H1 (cell line): ENCODE results near the gene SAFB. TPM values are rescaled to one million over a fixed set of nuclear protein-coding genes. Genes with fewer than 3 reads are reported as not detected.

Experiments used
- CTCF ChIA-PET: fragments of 300-600 bp; sonication (Branson Sonifier 250); formaldehyde crosslinking; loops from one replicate; lab custom pipeline; 2021; ENCODE audit not compliant: partially characterized antibody; lab: Charles Lee
- POLR2A ChIA-PET: fragments of 300-600 bp; sonication (Branson Sonifier 250); formaldehyde crosslinking; loops from one replicate; lab custom pipeline; 2021; ENCODE audit warnings: inconsistent platforms; ENCODE audit not compliant: partially characterized antibody; lab: Charles Lee
- DNase-seq, 2 experiments: peaks; one replicate each; pipeline versions ENCODE4 v3.0.0 to v3.0.0-alpha.2; 2010 to 2022; ENCODE audit warnings: low spot score in 2 of 2, low read depth in 1 of 2, mixed read lengths in 1 of 2
- FAIRE-seq: peaks from 2 replicates; lab custom pipeline; 2011; peaks lifted over from hg19 to GRCh38; lab: Jason Lieb, UNC
- H2AFZ ChIP-seq: 2 replicates; pipeline ENCODE4 v1.8.1; 2012; ENCODE audit warnings: low read length, inconsistent platforms
- H2AK5ac ChIP-seq: 2 replicates; pipeline ENCODE4 v1.6.1; 2013; ENCODE audit warnings: low read depth, low read length
- H2BK120ac ChIP-seq: replicated peaks from 2 replicates; pipeline ENCODE3; 2013; ENCODE audit warnings: low read depth, low read length, inconsistent platforms
- H2BK12ac ChIP-seq: 2 replicates; pipeline ENCODE4 v1.6.1; 2013; ENCODE audit warnings: low read depth, low read length
- H2BK15ac ChIP-seq: 2 replicates; pipeline ENCODE4 v1.6.1; 2013; ENCODE audit warnings: low read length
- H2BK20ac ChIP-seq: 2 replicates; pipeline ENCODE4 v1.6.1; 2013; ENCODE audit warnings: low read length
- H2BK5ac ChIP-seq: 2 replicates; pipeline ENCODE4 v1.6.1; 2013; ENCODE audit warnings: low read depth, low read length
- H3K14ac ChIP-seq: 2 replicates; pipeline ENCODE4 v1.6.1; 2013; ENCODE audit warnings: inconsistent platforms; ENCODE audit not compliant: insufficient read length
- H3K18ac ChIP-seq: 2 replicates; pipeline ENCODE4 v1.6.1; 2013; ENCODE audit warnings: low read length; ENCODE audit errors: extremely low read depth
- H3K23ac ChIP-seq: 2 replicates; pipeline ENCODE4 v1.6.1; 2013; ENCODE audit warnings: inconsistent platforms; ENCODE audit not compliant: insufficient read length
- H3K23me2 ChIP-seq: 2 replicates; pipeline ENCODE4 v1.6.1; 2013; ENCODE audit warnings: low read depth, low read length
- H3K27ac ChIP-seq: 2 replicates; pipeline ENCODE4 v1.6.1; 2011; ENCODE audit warnings: low read depth, low read length, inconsistent platforms
- H3K27me3 ChIP-seq, 4 experiments: replicated peaks in 1 of 4; 1 replicate in 1 of 4; 2 replicates in 3 of 4; pipeline versions ENCODE4 v1.6.1 to v1.8.1; 2011 to 2013; ENCODE audit warnings: low read length in 3 of 4, mild to moderate bottlenecking in 3 of 4, inconsistent platforms in 2 of 4, mixed read lengths in 2 of 4, moderate library complexity in 1 of 4; ENCODE audit not compliant: control insufficient read depth in 3 of 4, insufficient read depth in 3 of 4; ENCODE audit errors: extremely low read depth in 1 of 4
- H3K36me3 ChIP-seq, 4 experiments: 2 replicates each; pipeline versions ENCODE4 v1.6.1 to v1.8.1; 2011 to 2013; ENCODE audit warnings: mild to moderate bottlenecking in 4 of 4, low read length in 3 of 4, moderate library complexity in 2 of 4, control low read depth in 1 of 4, inconsistent platforms in 1 of 4; ENCODE audit not compliant: insufficient read depth in 4 of 4, control insufficient read depth in 2 of 4
- H3K4ac ChIP-seq: replicated peaks from 2 replicates; pipeline ENCODE3; 2013; ENCODE audit warnings: low read length, low read depth, mixed read lengths, inconsistent platforms; ENCODE audit not compliant: insufficient read length
- H3K4me1 ChIP-seq, 4 experiments: replicated peaks in 1 of 4; 1 replicate in 1 of 4; 2 replicates in 3 of 4; pipeline versions ENCODE4 v1.6.1 to v1.8.1; 2011 to 2013; ENCODE audit warnings: low read length in 3 of 4, inconsistent platforms in 2 of 4, mixed read lengths in 1 of 4; ENCODE audit not compliant: insufficient read depth in 4 of 4, control insufficient read depth in 3 of 4
- H3K4me2 ChIP-seq, 2 experiments: 2 replicates each; pipeline versions ENCODE4 v1.6.1 to v1.8.1; 2011 to 2013; ENCODE audit warnings: low read depth in 2 of 2, low read length in 2 of 2, control low read depth in 1 of 2, inconsistent platforms in 1 of 2, mild to moderate bottlenecking in 1 of 2; ENCODE audit not compliant: insufficient read depth in 1 of 2
- H3K4me3 ChIP-seq, 4 experiments: fragments of 200-600, 300-600 bp in 1 of 4; sonication (generic), shearing (Covaris generic), sonication (Bioruptor Twin) in 1 of 4; 2 replicates each; pipeline versions ENCODE4 v1.5.1 to v1.8.1; 2011 to 2016; ENCODE audit warnings: low read length in 4 of 4, low read depth in 3 of 4, control low read depth in 2 of 4, inconsistent platforms in 2 of 4, mild to moderate bottlenecking in 2 of 4, mixed read lengths in 1 of 4, moderate library complexity in 1 of 4; ENCODE audit not compliant: insufficient read depth in 2 of 4; ENCODE audit errors: extremely low read depth in 1 of 4
- H3K56ac ChIP-seq: replicated peaks from 2 replicates; pipeline ENCODE3; 2013; ENCODE audit warnings: low read depth, mild to moderate bottlenecking, mixed read lengths, low read length, inconsistent platforms; ENCODE audit not compliant: insufficient read length
- H3K79me1 ChIP-seq: 2 replicates; pipeline ENCODE4 v1.6.1; 2013; ENCODE audit warnings: low read depth, low read length, control low read depth
- H3K79me2 ChIP-seq, 2 experiments: 2 replicates each; pipeline versions ENCODE4 v1.6.1 to v1.8.1; 2012 to 2013; ENCODE audit warnings: low read length in 2 of 2, mild to moderate bottlenecking in 2 of 2, inconsistent platforms in 1 of 2; ENCODE audit not compliant: insufficient read depth in 2 of 2, control insufficient read depth in 1 of 2
- H3K9ac ChIP-seq, 4 experiments: replicated peaks in 1 of 4; 1 replicate in 1 of 4; 2 replicates in 3 of 4; pipeline versions ENCODE4 v1.6.1 to v1.8.1; 2011 to 2013; ENCODE audit warnings: low read depth in 3 of 4, low read length in 3 of 4, control low read depth in 2 of 4, mild to moderate bottlenecking in 2 of 4, moderate library complexity in 2 of 4, inconsistent platforms in 1 of 4; ENCODE audit errors: extremely low read depth in 1 of 4
- H3K9me3 ChIP-seq, 2 experiments: 2 replicates each; pipeline versions ENCODE4 v1.6.1 to v1.8.1; 2012 to 2013; ENCODE audit warnings: mild to moderate bottlenecking in 2 of 2, moderate library complexity in 2 of 2, control low read depth in 1 of 2, inconsistent platforms in 1 of 2, low read depth in 1 of 2, low read length in 1 of 2, mixed read lengths in 1 of 2; ENCODE audit not compliant: insufficient read depth in 2 of 2
- H4K20me1 ChIP-seq, 2 experiments: replicated peaks in 1 of 2; 2 replicates each; pipeline versions ENCODE3 to v1.8.1; 2011 to 2013; ENCODE audit warnings: inconsistent platforms in 2 of 2, low read length in 2 of 2, mild to moderate bottlenecking in 1 of 2; ENCODE audit not compliant: insufficient read depth in 2 of 2, control insufficient read depth in 1 of 2
- H4K5ac ChIP-seq: 2 replicates; pipeline ENCODE4 v1.6.1; 2013; ENCODE audit warnings: low read length, low read depth, mixed read lengths, inconsistent platforms; ENCODE audit not compliant: insufficient read length
- H4K8ac ChIP-seq: 2 replicates; pipeline ENCODE4 v1.8.0; 2013; ENCODE audit warnings: mild to moderate bottlenecking, moderate library complexity, low read length, inconsistent platforms; ENCODE audit not compliant: insufficient read depth; ENCODE audit errors: extremely low read depth
- H4K91ac ChIP-seq: replicated peaks from 2 replicates; pipeline ENCODE3; 2013; ENCODE audit warnings: low read length, mixed read lengths, inconsistent platforms; ENCODE audit not compliant: insufficient read length
- ASH2L ChIP-seq: fragments of 200-600, 300-600 bp; sonication (generic); IDR thresholded peaks from one replicate; pipeline ENCODE4 v1.7.1; 2017; ENCODE audit warnings: low read length
- CEBPB ChIP-seq: IDR thresholded peaks from 2 replicates; pipeline ENCODE4 v1.6.1; 2012; ENCODE audit warnings: low read depth, low read length
- JUND ChIP-seq: IDR thresholded peaks from 2 replicates; pipeline ENCODE4 v1.6.1; 2011; ENCODE audit warnings: mild to moderate bottlenecking, improper control_type of control experiment, low read length
- KDM1A ChIP-seq: fragments of 200-600, 300-600 bp; sonication (generic); IDR thresholded peaks from 2 replicates; pipeline ENCODE4 v1.7.1; 2016; ENCODE audit warnings: mild to moderate bottlenecking, low read length, borderline replicate concordance
- SIN3A ChIP-seq, 2 experiments: IDR thresholded peaks in 1 of 2; conservative IDR thresholded peaks in 1 of 2; 2 replicates each; pipeline ENCODE4 v1.6.1; 2011 to 2012; ENCODE audit warnings: low read length in 2 of 2, improper control_type of control experiment in 1 of 2, low read depth in 1 of 2, mild to moderate bottlenecking in 1 of 2
- SP1 ChIP-seq: IDR thresholded peaks from 2 replicates; pipeline ENCODE4 v1.6.1; 2011; ENCODE audit warnings: low read depth, low read length
- TAF1 ChIP-seq: IDR thresholded peaks from 2 replicates; pipeline ENCODE4 v1.6.1; 2011; ENCODE audit warnings: mild to moderate bottlenecking, low read depth, low read length
- YY1 ChIP-seq: IDR thresholded peaks from 2 replicates; pipeline ENCODE4 v1.6.1; 2011; ENCODE audit warnings: low read depth, mild to moderate bottlenecking, low read length
- WGBS, 2 experiments: shearing (Covaris generic) in 1 of 2; methylation state at CpG; one replicate each; pipeline versions ENCODE4 v1.1.6 to v1.1.7; 2013 to 2015; ENCODE audit warnings: low lambda C conversion rate in 2 of 2, mixed read lengths in 2 of 2, inconsistent platforms in 1 of 2, low coverage in 1 of 2, missing lambda C conversion rate in 1 of 2; ENCODE audit not compliant: insufficient replicate concordance in 2 of 2, insufficient coverage in 1 of 2, insufficient read length in 1 of 2; ENCODE audit errors: extremely low coverage in 1 of 2, missing lambda C conversion rate in 1 of 2; 5-methylcytosine and 5-hydroxymethylcytosine counted together
- polyA plus RNA-seq, 7 experiments: library from polyadenylated mRNA; depleted of rRNA in 3 of 7; stranded (reverse) in 5 of 7; unstranded in 2 of 7; fragments of >200 nt in 5 of 7; fragments of 200-250 nt in 2 of 7; gene quantifications; 1 replicate in 5 of 7; 2 replicates in 1 of 7; 4 replicates in 1 of 7; pipeline versions ENCODE4 v1.2.1 to v1.2.3, GENCODE V29; 2011 to 2013; ENCODE audit warnings: missing spikeins in 2 of 7, mixed read lengths in 2 of 7
- total RNA-seq: library from RNA; stranded (reverse); fragmentation: NEBNext Ultra II Directional; extraction: Animal tissue kit (Norgen Biotek cat#: 25700); gene quantifications from 2 replicates; pipeline ENCODE4 v1.2.1, GENCODE V29; 2021

Gene SAFB
- total and polyA plus RNA-seq, 2 of the 8 experiments (the other 6 are each of a cell fraction or from before 2014, with no cell fraction given): 27.0 to 110 TPM

- peak overlapping the region; percentile 75 for H2BK5ac ChIP-seq
- TF ChIP-seq CEBPB (0 out of 2 replicates have a peak, but pooled peaks have one; percentile 47), YY1 (peak; percentile 42; the same call in 1 of the 2 replicates), SIN3A (conservative IDR thresholded peaks at IDR 0.05 in 1 of 2, IDR thresholded peaks at IDR 0.05 in 1 of 2; ENCODE audit: low read depth in 1 of 2, low read length in 2 of 2) (peak in 1 of 2 experiments; percentile 6; a peak in 1 of 4 replicates), KDM1A (no peak), TAF1 (0 out of 2 replicates have a peak, but pooled peaks have one; percentile 26), JUND (no peak), ASH2L (peak; percentile 53), SP1 (peak; percentile 43; the same call in 1 of the 2 replicates)
- TF ChIP-seq, all 59 proteins: peak for 6
- FAIRE-seq (peak; percentile 83), DNase-seq (peak in 1 of 2 experiments; percentile 85)
- Histone ChIP-seq H4K8ac (peak overlapping the region; percentile 87), H3K9ac (no peak overlapping the region; a peak in 1 of 7 replicates), H2BK15ac (peak overlapping the region; percentile 40; the same call in 1 of the 2 replicates), H3K18ac (peak overlapping the region; percentile 83), H3K27ac (no peak overlapping the region; the same call in 1 of the 2 replicates), H3K27me3 (no peaks in the 10 kb centered on the region), H2AFZ (no peak overlapping the region), H4K5ac (peak overlapping the region; percentile 78), H3K4me2 (peak overlapping the region; percentile 60 to 74), H3K23me2 (peaks cover 2% of the 10 kb centered on the region; the same call in 1 of the 2 replicates), H2BK12ac (no peak overlapping the region; the same call in 1 of the 2 replicates), H3K79me2 (no peaks in the 10 kb centered on the region), H4K20me1 (peaks cover 4 to 23% of the 10 kb centered on the region in 2 experiments), H3K36me3 (peaks cover 7 to 26% (median 14%) of the 10 kb centered on the region in 4 experiments; a peak in 5 of 8 replicates), H3K4me3 (peak overlapping the region in 3 of 4 experiments; percentile 6 to 52 (median 24); a peak in 4 of 8 replicates), H3K4ac (no peak overlapping the region), H2BK120ac (no peak overlapping the region), H3K14ac (no peak overlapping the region), H3K23ac (no peak overlapping the region), H3K56ac (no peak overlapping the region), H3K4me1 (peaks cover 0 to 21% (median 16%) of the 10 kb centered on the region in 4 experiments; a peak in 6 of 7 replicates), H3K79me1 (peaks cover 12% of the 10 kb centered on the region), H2BK20ac (no peak overlapping the region), H4K91ac (peak overlapping the region; percentile 82), H3K9me3 (no peaks in the 10 kb centered on the region), H2AK5ac (no peak overlapping the region)
- ChIA-PET POLR2A (interaction anchor here (0.6 to 2.3 kb wide), 7 partner anchors 12 to 1205 kb away, joined by 3 to 16 read pairs (median 3); partner anchors contain the start of genes RPL36, SAFB and SAFB2), CTCF (interaction anchor here (0.6 to 2.3 kb wide), 6 partner anchors 8 to 57 kb away, joined by 3 to 13 read pairs (median 4); no protein-coding TSS in a partner anchor)
- WGBS, 2 experiments: 16% methylated on average over 29 of the region's 29 CpGs; no CpG with 5 or more reads in 1 of the 2 experiments
These were observed 37.2 kb upstream of the SAFB start for GRCh38 chr19:5585461-5586299.
